Brain microvascular endothelial cell (primary cell): Measurements from ENCODE around the gene THRB.

Source experiments
- DNase-seq: peaks from one replicate; pipeline ENCODE4 v3.0.0-alpha.2; 2020
- H3K27ac ChIP-seq: fragments of 250-450 bp; sonication (Bioruptor Pico); 2 replicates; pipeline ENCODE4 v1.5.1; 2020; ENCODE audit warnings: mild to moderate bottlenecking, moderate library complexity
- H3K27me3 ChIP-seq: fragments of 250-450 bp; sonication (Bioruptor Pico); replicated peaks from 2 replicates; pipeline ENCODE4 v1.5.1; 2020; ENCODE audit warnings: mild to moderate bottlenecking
- H3K36me3 ChIP-seq: fragments of 250-450 bp; sonication (Bioruptor Pico); replicated peaks from 2 replicates; pipeline ENCODE4 v1.5.1; 2020; ENCODE audit warnings: mild to moderate bottlenecking
- H3K4me3 ChIP-seq: 2 replicates; pipeline ENCODE4 v1.5.1; 2011; ENCODE audit warnings: low read depth, mild to moderate bottlenecking, control low read depth, low read length, moderate library complexity
- in situ Hi-C: cut with HindIII; loops from 2 replicates; pipeline ENCODE4 v1.10.0; 2017; ENCODE audit warnings: low sequenced_read_pairs, low pct_ligation_motif_present
- TF ChIP-seq, protein P1 (sequence below): IDR thresholded peaks from 2 replicates; pipeline ENCODE4 v1.5.1; 2011; ENCODE audit warnings: low read depth, mild to moderate bottlenecking, moderate library complexity, low read length, control low read depth, inconsistent platforms; ENCODE audit errors: missing control alignments

THRB gene

DNA sequence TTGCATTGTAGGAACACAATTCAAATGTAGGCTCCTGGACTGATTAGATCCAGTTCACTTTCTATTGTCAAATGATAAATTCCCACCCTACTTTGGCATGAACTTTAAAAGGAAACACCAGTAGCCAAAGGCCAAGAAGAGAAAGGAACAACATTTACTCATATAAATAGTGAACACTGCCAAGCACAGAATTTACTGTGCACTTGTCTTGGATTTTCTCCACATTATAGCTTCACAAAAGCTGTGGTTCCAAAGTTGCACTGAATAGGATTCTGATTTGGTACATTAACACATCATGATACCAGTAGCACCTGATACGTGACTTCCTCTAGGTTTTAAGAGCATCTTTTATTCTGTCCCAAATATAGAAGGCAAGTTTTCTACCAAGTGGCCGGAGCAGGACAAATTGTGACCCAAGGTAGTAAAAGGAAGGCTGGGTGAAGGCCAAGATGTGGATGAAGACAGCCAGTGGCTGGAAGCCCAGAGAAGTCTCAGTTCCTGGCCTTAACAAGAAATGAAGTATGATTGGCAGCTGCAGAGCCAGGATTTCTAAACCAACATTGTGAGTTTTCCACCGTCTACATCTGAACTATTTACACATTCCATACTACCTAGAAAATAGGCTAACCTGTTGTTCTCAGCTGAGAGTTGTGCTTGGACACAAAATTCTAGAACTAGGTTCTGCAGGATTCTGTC is 206.7 kb downstream of the THRB start:
- in situ Hi-C loops = no loop called here
- no peak overlapping the region for H3K27ac ChIP-seq
- H3K27me3 ChIP-seq = no peaks in the 10 kb centered on the region
- TF ChIP-seq, protein P1, sequence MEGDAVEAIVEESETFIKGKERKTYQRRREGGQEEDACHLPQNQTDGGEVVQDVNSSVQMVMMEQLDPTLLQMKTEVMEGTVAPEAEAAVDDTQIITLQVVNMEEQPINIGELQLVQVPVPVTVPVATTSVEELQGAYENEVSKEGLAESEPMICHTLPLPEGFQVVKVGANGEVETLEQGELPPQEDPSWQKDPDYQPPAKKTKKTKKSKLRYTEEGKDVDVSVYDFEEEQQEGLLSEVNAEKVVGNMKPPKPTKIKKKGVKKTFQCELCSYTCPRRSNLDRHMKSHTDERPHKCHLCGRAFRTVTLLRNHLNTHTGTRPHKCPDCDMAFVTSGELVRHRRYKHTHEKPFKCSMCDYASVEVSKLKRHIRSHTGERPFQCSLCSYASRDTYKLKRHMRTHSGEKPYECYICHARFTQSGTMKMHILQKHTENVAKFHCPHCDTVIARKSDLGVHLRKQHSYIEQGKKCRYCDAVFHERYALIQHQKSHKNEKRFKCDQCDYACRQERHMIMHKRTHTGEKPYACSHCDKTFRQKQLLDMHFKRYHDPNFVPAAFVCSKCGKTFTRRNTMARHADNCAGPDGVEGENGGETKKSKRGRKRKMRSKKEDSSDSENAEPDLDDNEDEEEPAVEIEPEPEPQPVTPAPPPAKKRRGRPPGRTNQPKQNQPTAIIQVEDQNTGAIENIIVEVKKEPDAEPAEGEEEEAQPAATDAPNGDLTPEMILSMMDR = no peak
- no peak for DNase-seq
- no peak overlapping the region for H3K4me3 ChIP-seq
- H3K36me3 ChIP-seq = no peaks in the 10 kb centered on the region

DNA sequence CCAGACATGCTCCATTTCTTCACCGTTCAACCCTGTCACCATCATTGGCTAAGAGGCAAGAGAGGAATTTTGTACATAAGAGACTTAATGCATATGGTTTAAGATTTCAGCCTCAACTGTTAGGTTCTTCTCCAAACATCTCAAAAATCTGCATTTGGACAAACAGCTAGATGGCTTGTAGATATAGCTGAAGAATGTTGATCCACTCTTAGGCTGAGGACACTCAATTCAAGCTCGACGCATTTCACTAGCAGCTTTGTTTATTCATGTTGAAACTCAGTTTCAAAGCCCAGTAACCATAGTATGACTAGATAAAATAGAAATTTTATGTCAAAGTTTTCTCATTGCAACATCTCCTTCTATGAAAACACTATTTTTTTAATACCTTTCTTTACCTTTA is 208.2 kb downstream of the THRB start:
- TF ChIP-seq, protein P1 = no peak
- Histone ChIP-seq H3K36me3 (no peaks in the 10 kb centered on the region), H3K4me3 (no peak overlapping the region), H3K27me3 (no peaks in the 10 kb centered on the region), H3K27ac (no peak overlapping the region)
- DNase-seq = no peak
- in situ Hi-C loops = no loop called here

DNA sequence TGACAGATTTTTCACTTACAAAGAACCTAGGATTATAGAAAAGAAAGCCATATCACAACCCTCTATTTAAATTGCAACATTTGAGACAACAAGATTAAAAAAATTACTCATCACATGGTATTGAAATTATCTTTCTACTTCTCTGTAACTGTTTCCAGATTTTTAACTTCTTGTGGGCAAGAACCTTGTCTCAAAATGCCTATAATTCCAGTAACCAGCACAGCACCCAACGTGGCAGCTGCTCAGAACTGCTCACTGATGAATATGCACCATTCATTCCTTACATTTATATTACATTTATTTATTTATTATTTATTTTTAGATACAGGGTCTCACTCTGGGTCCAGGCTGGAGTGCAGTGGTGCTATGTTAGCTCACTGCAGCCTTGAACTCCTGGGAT is 216.1 kb downstream of the THRB start:
- TF ChIP-seq, protein P1 = no peak

DNA sequence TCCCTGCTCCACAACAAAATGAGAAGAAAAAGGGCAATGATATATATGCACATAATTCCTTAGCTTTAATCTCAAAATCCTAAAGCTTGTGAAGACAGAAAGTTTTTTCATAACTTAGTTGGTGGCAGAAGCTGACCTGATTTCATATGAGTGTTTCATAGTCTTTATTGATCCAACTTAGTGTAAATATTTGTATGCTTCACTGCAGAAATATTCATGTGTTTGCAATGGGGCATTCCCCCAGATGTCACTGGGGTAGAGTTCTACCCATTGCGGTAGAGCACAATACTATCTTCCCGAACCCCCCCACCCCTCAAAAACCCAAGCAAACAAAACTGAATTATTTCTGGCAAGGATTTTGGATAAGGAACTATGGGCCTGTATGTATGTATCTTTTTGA is 221.2 kb downstream of the THRB start:
- no peaks in the 10 kb centered on the region for H3K36me3 ChIP-seq
- no peaks in the 10 kb centered on the region for H3K27me3 ChIP-seq
- no peak overlapping the region for H3K27ac ChIP-seq
- TF ChIP-seq, protein P1 = no peak
- in situ Hi-C loops = loop anchor here (25.0 kb wide), 1 partner anchor 414 kb away; no protein-coding TSS in a partner anchor
- no peak for DNase-seq
- H3K4me3 ChIP-seq = no peak overlapping the region

More for the DNA sequence above, 216.1 kb downstream of the THRB start:
- no peak overlapping the region for H3K4me3 ChIP-seq
- H3K27me3 ChIP-seq = no peaks in the 10 kb centered on the region
- H3K27ac ChIP-seq = no peak overlapping the region
- in situ Hi-C loops = no loop called here
- no peaks in the 10 kb centered on the region for H3K36me3 ChIP-seq
- DNase-seq = no peak

DNA sequence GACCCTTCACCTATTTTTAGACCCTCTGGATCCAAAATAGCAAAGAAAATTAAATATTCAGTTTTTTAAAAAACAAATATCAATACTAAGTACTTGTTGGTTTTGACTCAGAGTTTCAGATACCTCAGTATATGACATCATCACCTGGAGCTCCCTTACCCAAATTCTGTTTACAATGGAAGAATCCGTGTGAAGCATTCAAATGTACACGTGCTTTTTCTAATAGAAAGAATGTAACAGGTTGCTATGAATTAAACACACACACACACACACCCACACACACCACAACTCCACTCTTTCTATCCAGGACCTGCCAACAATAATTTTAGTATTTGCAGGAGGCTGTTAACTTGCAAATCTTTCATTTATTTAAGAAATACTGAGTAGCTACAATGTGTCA is 221.8 kb downstream of the THRB start:
- H3K27me3 ChIP-seq = no peaks in the 10 kb centered on the region
- DNase-seq = no peak
- TF ChIP-seq, protein P1 = no peak
- H3K36me3 ChIP-seq = no peaks in the 10 kb centered on the region
- in situ Hi-C loops = loop anchor here (25.0 kb wide), 1 partner anchor 414 kb away; no protein-coding TSS in a partner anchor
- no peak overlapping the region for H3K4me3 ChIP-seq
- H3K27ac ChIP-seq = no peak overlapping the region

DNA sequence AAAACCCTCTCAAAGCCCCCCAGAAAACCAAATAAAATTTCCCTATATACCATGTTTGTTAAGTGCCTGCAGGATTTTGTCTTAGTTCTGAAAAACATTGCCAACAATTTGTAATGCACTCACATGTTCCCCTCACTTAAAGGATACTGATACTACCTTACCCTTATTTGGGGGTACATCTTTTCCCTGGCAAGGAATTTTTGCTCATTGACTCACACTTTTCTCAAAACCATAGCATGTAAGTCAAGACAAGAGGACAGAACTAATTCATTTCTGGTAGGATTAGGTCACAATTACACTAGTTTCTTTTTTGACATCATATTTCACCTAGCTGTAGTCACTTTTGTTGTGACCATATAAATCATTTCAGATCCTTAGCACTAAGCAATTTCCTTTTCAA is 222.2 kb downstream of the THRB start:
- H3K27me3 ChIP-seq = no peaks in the 10 kb centered on the region
- H3K36me3 ChIP-seq = no peaks in the 10 kb centered on the region
- H3K4me3 ChIP-seq = no peak overlapping the region
- in situ Hi-C loops = loop anchor here (25.0 kb wide), 1 partner anchor 415 kb away; no protein-coding TSS in a partner anchor
- DNase-seq = no peak
- H3K27ac ChIP-seq = no peak overlapping the region
- TF ChIP-seq, protein P1 = no peak
